Activated naive CD4-positive, alpha-beta T cell treated with anti-CD3 and anti-CD28 coated beads, Interleukin-2, amount 50 U/mL, for 72 hours (primary cell): Measurements from ENCODE around the gene USB1. TPM values are rescaled to one million over a fixed set of nuclear protein-coding genes. Genes with fewer than 3 reads are reported as not detected.

Experiments used
- ATAC-seq, 2 donors: fragments of 150-1000 bp; cut with Tn5 transposase; 2 replicates each; pipeline ENCODE4 v1.10.0; 2021; ENCODE audit warnings: mild to moderate bottlenecking in 2 of 2, moderate library complexity in 2 of 2
- DNase-seq, 2 donors: peaks; one replicate each; pipeline ENCODE4 v3.0.0; 2021 to 2022; ENCODE audit warnings: low spot score in 2 of 2
- H3K27ac Mint-ChIP-seq, 2 donors: one replicate each; pipeline ENCODE4 v1.8.0; 2022; ENCODE audit warnings: mild to moderate bottlenecking in 2 of 2, mixed read lengths in 2 of 2
- H3K36me3 Mint-ChIP-seq, 2 donors: one replicate each; pipeline ENCODE4 v1.8.0; 2022; ENCODE audit warnings: mixed read lengths in 2 of 2
- H3K9me3 Mint-ChIP-seq, 2 donors: one replicate each; pipeline ENCODE4 v1.8.0; 2022; ENCODE audit warnings: mixed read lengths in 2 of 2
- total RNA-seq, 2 donors: library from RNA; stranded (reverse); gene quantifications; one replicate each; pipeline ENCODE4 v1.2.3, GENCODE V29; 2022

Gene USB1
- total RNA-seq, 2 donors from 2014 or later, result 39.8 to 50.6 TPM

DNA sequence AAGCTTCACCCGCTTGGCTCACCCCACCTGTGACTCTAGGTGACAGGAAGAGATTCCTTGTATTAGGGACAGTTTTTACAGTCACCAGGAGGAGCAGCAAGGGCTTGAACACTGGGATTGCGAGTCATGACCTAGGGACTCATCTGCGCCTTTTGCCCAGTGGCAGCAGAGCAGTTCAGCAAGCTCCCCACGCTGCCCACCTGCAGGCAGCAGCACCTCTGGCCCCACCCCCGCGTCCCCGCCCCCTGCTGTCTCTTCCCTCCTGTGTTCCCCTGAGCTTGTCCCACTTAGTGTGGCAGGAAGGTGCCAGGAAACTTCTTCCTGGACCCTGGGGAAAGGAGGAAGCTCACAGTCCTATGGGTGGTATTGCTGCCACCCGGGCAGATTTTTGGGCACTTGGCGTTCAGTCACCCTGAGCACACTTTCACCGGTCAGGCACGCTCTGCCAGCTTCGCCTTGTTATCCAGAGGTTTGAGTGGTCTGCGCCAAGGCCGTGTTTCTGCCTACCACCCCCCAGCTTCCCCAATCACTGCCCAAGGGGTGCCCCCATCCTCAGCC lies 33.0 kb downstream of the USB1 start:
- Mint-ChIP-seq H3K36me3 (no peaks in the 10 kb centered on the region), H3K9me3 (no peaks in the 10 kb centered on the region), H3K27ac (no peak overlapping the region)
- ATAC-seq, result no peak
- DNase-seq, result no peak

DNA sequence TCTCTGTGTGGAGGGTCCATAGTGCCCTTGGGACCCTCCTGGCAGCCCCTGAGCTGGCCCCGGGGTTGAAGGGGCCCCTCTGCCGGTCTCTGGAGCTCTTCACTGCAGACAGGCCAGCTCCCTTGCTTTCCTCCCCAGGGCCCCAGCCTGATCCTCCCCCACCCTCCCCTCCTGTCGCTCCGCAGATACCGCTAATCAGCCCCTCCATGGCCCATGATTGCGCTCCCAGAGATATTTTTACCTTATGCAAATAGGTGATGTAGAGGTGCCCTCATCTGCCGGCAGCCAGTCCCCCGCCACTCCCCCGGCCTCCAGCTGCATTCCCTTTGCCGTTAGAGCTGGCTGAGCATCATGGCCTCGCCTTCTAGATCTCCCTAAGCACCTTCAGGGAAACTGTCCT lies 33.6 kb downstream of the USB1 start:
- DNase-seq (no peak), ATAC-seq (no peak)
- Mint-ChIP-seq H3K27ac (no peak overlapping the region), H3K36me3 (no peaks in the 10 kb centered on the region), H3K9me3 (no peaks in the 10 kb centered on the region)

DNA sequence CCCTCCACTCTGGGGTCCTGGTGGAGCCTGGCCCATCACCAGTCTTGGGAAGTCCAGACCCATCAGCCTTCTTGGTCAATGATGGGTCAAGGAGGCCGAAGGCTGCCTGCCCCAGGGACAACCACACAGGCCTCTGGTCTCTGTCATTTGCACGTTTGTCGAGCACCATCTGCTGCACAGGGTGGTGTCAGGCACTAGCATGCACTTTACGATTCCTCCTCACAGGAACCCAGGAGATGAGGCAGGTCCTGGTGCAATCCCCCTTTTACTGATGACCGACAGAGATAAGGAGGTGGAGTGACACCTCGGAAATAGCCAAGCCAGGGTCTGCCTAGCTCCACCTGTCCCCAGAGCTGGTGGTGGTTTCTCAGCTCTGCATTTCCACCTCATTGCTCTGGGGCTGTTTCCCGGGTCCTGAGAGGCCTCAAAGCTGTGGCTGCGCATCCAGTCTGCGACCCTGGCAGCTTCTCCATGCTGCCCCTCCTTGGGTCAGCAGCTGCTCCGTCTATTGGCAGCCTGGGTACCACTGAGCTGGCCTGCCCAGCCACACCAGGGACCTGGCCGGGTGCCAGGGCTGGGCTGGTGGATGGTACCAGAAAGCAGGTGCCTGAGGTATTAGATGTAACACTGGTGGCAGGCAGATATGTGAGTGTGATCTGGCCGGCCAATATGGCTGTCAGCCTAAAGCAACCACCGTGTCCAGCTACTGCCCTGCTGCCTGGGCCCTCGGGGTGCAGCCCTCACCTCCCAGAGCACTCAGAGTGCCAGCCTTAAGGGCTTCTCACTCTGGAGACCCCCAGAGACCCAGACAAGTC lies 34.4 kb downstream of the USB1 start:
- DNase-seq (no peak), ATAC-seq (no peak)
- no peaks in the 10 kb centered on the region for H3K9me3 Mint-ChIP-seq
- no peaks in the 10 kb centered on the region for H3K36me3 Mint-ChIP-seq
- no peak overlapping the region for H3K27ac Mint-ChIP-seq

DNA sequence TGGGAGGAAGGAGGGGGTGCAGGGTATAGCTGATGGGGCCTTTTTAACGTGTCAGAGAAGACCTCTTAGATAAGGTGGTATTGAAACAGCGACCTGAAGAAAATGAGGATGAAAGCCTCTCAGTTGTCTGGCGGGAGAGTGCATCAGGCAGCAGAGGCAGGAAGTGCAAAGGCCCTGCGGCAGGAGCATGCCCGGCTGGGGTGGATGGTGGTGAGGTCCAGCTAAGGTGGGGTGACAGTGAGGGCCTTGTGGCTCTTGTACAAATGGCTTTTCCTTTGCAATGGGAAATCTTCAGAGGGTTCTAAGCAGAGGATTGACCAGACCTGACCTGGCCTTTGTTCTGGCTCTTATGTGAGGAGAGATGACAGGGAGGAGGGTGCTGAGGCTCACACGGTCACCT lies 35.7 kb downstream of the USB1 start:
- no peak for DNase-seq
- H3K36me3 Mint-ChIP-seq, result no peaks in the 10 kb centered on the region
- no peak for ATAC-seq
- H3K9me3 Mint-ChIP-seq, result no peaks in the 10 kb centered on the region
- peak overlapping the region in 1 of 2 donors; percentile 59 for H3K27ac Mint-ChIP-seq

DNA sequence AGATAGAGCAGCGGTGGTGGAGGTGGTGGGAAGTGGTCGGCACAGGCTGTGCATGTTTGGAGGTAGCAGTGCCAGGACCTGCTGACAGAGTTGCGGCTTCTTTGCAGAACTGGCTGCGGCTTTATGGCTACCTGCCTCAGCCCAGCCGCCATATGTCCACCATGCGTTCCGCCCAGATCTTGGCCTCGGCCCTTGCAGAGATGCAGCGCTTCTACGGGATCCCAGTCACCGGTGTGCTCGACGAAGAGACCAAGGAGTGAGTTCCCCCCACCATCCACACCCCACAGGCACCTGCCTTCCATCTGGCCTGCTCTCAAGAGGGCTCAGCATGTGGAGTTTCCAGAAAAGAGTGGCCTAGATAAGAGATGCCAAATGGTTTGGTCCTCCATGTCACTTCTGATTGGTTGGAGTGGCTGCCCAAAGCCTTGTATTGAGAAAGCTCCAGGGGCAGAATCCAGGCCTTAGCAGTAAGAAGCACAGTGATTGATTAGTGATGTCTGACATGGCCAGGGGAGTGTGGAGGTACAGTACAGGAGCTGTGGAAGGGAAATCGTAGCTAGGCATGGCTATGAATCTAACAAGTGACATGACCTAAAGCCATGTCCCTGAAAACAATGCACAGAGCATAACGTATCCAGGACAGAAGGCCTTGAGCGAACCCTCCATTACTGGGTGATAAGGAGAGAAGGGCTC lies 36.3 kb downstream of the USB1 start:
- no peaks in the 10 kb centered on the region for H3K9me3 Mint-ChIP-seq
- DNase-seq (no peak), ATAC-seq (no peak)
- H3K36me3 Mint-ChIP-seq, result no peaks in the 10 kb centered on the region
- H3K27ac Mint-ChIP-seq, result no peak overlapping the region

DNA sequence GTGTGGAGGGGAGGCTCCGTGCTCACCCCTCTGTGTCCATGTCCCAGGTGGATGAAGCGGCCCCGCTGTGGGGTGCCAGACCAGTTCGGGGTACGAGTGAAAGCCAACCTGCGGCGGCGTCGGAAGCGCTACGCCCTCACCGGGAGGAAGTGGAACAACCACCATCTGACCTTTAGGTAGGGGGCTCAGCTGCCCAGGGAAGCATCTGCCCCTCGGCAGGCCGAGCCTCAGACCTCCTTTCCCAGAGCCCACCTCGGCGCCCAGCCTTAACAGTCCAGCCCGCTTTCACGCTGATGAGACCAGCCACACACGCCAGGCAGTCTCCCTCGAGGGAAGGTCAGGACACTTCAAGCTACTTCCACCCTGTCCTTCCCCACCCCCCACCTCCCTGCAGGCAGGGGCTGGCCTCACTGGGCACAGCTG lies 37.0 kb downstream of the USB1 start:
- no peaks in the 10 kb centered on the region for H3K9me3 Mint-ChIP-seq
- no peak overlapping the region for H3K27ac Mint-ChIP-seq
- ATAC-seq, result no peak
- no peak for DNase-seq
- H3K36me3 Mint-ChIP-seq, result no peaks in the 10 kb centered on the region

DNA sequence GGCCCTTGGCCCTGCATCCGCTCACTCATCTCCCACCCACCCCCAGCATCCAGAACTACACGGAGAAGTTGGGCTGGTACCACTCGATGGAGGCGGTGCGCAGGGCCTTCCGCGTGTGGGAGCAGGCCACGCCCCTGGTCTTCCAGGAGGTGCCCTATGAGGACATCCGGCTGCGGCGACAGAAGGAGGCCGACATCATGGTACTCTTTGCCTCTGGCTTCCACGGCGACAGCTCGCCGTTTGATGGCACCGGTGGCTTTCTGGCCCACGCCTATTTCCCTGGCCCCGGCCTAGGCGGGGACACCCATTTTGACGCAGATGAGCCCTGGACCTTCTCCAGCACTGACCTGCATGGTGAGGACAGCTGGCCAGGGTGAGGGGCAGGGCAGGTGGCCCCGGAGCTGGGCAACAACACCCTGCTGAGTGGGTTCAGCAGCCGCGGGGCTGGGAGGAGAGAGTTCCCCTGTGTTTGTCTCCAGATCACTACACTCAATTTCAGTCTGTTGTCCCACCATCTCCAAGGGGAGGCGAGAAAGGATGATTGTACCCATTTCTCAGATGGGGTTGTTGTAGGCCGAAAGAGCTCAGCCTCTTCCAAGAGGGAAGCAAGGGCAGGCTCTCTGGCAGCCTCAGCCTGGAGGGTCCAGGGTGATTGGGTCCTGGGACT lies 38.8 kb downstream of the USB1 start:
- Mint-ChIP-seq H3K9me3 (no peaks in the 10 kb centered on the region), H3K36me3 (no peaks in the 10 kb centered on the region), H3K27ac (no peak overlapping the region)
- ATAC-seq (no peak), DNase-seq (no peak)

DNA sequence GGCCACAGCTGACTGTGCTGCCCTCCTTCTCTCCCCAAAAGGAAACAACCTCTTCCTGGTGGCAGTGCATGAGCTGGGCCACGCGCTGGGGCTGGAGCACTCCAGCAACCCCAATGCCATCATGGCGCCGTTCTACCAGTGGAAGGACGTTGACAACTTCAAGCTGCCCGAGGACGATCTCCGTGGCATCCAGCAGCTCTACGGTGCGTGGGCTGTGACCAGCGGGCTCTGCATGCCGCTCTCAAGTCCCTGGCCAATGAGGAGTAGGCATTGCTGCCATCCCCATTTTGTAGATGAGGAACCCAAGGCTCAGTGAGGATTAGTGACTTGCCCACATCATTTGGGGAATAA lies 39.3 kb downstream of the USB1 start:
- ATAC-seq (no peak), DNase-seq (no peak)
- Mint-ChIP-seq H3K9me3 (no peaks in the 10 kb centered on the region), H3K36me3 (no peaks in the 10 kb centered on the region), H3K27ac (no peak overlapping the region)

DNA sequence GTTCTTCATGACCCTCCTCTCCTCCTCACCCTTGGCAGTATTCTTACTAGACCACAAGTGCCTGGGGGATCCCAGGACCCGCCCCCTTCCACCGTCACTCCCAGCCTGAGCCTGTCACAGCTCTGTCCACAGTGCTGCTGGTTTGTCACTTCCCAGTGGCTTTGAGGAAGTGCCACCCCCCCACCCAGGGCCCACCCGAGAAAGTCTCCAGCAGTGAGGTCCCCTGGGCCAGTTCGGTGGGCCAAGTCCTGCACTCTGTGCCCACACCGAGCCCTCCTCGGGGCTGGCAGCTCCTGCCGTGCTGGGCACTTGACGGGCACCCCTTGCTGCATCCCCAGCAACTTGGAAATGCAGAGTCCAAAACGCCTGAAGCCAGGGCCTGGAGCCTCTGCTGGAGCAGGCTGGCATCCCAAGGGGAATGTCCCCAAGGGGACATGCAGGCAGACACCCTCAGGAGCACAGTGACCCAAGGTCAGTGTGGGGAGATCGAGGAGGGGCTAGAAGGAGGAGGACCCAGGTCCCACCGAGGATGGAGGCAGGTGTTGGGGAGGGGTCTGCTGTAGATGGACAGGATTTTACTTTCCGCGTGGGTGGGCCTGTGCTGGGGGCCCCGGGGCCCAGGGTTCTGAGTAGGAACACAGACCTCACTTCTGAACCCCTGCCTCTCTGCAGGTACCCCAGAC lies 39.9 kb downstream of the USB1 start:
- Mint-ChIP-seq H3K27ac (no peak overlapping the region), H3K9me3 (no peaks in the 10 kb centered on the region), H3K36me3 (no peaks in the 10 kb centered on the region)
- ATAC-seq, result no peak
- no peak for DNase-seq

DNA sequence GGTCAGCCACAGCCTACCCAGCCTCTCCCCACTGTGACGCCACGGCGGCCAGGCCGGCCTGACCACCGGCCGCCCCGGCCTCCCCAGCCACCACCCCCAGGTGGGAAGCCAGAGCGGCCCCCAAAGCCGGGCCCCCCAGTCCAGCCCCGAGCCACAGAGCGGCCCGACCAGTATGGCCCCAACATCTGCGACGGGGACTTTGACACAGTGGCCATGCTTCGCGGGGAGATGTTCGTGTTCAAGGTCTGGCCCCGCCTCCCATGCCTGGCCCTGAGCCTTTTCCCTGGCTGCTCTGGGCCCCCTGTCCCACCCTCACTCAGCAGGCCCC lies 40.4 kb downstream of the USB1 start:
- DNase-seq (no peak), ATAC-seq (no peak)
- H3K27ac Mint-ChIP-seq, result no peak overlapping the region
- H3K36me3 Mint-ChIP-seq, result no peaks in the 10 kb centered on the region
- no peaks in the 10 kb centered on the region for H3K9me3 Mint-ChIP-seq

DNA sequence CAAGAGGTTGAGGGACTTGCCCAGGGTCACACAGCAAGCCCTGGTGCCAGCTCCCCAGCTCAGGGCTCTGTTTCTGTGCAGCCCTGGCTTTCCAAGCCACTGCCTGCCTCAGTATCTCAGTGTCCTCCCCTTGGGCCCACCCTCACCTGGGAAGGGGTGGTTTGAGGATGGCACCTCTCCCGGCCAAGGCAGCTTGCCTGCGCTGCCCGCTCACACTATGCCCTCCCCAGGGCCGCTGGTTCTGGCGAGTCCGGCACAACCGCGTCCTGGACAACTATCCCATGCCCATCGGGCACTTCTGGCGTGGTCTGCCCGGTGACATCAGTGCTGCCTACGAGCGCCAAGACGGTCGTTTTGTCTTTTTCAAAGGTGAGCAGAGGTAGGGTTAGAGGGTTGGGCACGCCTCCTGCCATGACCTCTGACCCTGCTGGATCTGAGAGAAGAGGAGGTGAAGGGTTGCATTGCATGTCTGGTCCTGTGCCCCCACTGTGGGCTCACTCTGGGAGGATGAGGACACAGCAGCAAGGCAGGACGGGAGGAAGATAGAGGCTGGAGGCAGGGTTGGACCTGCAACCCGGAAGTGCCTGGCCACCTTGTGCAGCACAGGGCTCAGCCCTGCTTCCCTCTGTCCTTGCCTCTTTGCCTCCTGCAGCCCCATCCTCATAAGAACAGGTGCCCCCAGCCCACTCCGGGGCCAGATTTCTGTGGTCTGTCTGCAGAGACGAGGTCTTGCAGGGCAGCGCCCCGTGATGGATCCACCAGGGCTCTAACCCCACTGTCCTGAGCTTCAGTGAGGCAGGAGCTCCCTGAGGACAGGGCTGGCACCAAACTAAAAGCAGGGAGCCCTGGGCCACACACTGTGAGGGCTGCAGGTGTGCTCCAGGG lies 41.0 kb downstream of the USB1 start:
- no peak overlapping the region for H3K27ac Mint-ChIP-seq
- H3K36me3 Mint-ChIP-seq, result no peaks in the 10 kb centered on the region
- no peak for DNase-seq
- H3K9me3 Mint-ChIP-seq, result no peaks in the 10 kb centered on the region
- ATAC-seq, result no peak

DNA sequence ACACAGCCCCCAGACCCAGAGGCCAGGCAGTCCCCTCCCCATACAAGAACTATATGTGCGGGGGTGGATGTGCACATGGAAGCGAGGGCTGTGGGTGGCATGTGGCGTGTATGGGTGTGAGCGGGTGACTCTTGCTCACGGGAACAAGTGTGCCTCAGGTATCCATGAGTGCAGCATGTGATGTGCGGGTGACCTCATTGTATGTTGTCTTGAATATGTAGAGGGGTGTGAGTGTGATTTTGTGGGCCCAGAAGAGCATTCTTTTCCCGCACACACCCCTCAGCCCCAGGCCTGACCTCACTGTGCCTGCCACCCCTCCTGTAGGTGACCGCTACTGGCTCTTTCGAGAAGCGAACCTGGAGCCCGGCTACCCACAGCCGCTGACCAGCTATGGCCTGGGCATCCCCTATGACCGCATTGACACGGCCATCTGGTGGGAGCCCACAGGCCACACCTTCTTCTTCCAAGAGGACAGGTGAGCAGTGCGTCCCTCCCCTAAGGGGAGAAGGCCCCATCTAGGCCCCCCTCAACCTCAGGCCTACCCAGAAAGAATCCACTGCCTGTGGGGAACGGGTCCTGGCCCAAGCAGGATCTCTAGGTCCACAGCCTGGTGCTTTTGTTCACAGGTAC lies 41.8 kb downstream of the USB1 start:
- Mint-ChIP-seq H3K27ac (no peak overlapping the region), H3K9me3 (no peaks in the 10 kb centered on the region)

DNA sequence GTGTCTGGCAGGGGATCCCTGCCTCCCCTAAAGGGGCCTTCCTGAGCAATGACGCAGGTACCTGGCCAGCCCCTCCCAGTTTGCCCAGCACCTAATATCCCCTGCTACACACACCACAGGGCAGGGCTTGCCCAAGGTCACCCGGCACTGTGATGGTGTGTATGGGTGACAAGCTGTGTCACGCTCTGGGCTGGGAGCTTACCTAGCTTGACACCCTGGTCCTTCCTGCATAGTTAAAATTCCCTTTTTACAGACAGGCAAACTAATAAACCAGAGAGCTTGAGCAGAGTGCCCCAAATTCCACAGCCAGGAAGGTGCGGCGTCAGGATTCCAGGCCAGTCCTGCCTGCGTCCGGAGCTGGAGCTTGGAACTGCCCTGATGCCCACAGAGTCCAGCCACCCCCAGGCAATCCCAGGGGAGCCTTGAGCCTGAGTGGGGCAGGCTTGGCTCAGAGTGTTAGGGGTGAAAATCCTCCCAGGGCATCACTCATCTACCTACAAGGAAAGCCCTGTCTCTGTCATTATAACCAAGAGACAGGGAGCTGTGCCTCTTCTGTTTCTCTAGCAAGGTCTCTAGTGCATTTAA lies 42.5 kb downstream of the USB1 start:
- Mint-ChIP-seq H3K27ac (peak overlapping the region in 1 of 2 donors; percentile 55), H3K36me3 (no peaks in the 10 kb centered on the region), H3K9me3 (no peaks in the 10 kb centered on the region)
- DNase-seq (no peak), ATAC-seq (no peak)

More for the DNA sequence above, 41.8 kb downstream of the USB1 start:
- ATAC-seq (no peak), DNase-seq (no peak)
- no peaks in the 10 kb centered on the region for H3K36me3 Mint-ChIP-seq

DNA sequence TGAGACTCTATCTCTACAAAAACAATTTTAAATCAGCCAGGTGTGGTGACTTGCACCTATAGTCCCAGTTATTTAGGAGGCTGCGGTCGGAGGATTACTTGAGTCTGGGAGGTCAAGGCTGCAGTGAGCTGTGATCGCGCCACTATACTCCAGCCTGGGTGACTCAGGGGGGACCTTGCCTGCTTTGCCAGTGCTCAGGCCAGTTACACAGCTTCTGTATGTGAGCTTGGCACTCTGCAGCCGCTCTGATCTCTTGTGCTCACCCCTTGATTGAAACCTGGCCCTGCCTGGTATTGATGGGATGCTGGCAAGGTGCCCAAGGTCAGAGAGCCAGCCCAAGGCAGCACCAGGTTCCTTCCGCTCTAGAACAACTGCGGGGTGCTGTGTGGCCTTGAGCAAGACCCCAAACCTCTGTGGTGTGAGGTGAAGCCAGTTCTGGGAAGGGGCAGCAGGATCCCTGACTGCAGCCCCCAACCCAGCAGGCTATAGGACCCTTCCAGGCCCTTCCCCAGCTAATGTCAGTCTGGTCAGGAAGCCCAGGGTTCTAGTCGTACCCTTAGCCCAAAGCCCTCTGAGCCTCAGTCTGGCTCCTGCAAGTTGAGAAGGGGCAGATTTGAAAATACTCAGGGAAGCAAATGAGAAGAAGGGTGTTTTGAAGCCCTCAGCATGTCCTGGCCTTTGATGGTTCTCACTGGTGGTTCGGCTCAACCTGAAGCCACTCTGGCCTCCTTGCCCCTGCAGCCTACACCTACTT lies 43.2 kb downstream of the USB1 start:
- no peak for ATAC-seq
- H3K9me3 Mint-ChIP-seq, result no peaks in the 10 kb centered on the region
- H3K36me3 Mint-ChIP-seq, result no peaks in the 10 kb centered on the region
- no peak overlapping the region for H3K27ac Mint-ChIP-seq
- no peak for DNase-seq

DNA sequence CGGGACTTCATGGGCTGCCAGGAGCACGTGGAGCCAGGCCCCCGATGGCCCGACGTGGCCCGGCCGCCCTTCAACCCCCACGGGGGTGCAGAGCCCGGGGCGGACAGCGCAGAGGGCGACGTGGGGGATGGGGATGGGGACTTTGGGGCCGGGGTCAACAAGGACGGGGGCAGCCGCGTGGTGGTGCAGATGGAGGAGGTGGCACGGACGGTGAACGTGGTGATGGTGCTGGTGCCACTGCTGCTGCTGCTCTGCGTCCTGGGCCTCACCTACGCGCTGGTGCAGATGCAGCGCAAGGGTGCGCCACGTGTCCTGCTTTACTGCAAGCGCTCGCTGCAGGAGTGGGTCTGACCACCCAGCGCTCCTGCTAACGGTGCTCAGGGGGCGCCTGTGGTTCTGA lies 43.9 kb downstream of the USB1 start:
- no peak for DNase-seq
- Mint-ChIP-seq H3K36me3 (no peaks in the 10 kb centered on the region), H3K9me3 (no peaks in the 10 kb centered on the region), H3K27ac (no peak overlapping the region)
- ATAC-seq, result no peak
